Fibroblast of the aortic adventitia (primary cell): ENCODE measurements around the gene PRSS12. TPM values are rescaled to one million over a fixed set of nuclear protein-coding genes. Genes with fewer than 3 reads are reported as not detected.

ENCODE experiments used
- DNase-seq: peaks from one replicate; pipeline ENCODE4 v3.0.0-alpha.2; 2010; ENCODE audit warnings: low read depth
- H3K4me3 ChIP-seq: 2 replicates; pipeline ENCODE4 v1.5.1; 2011; ENCODE audit warnings: low read depth, mild to moderate bottlenecking, control low read depth, low read length, moderate library complexity
- CTCF ChIP-seq: IDR thresholded peaks from 2 replicates; pipeline ENCODE4 v1.5.1; 2011; ENCODE audit warnings: mild to moderate bottlenecking, low read length, control low read depth, inconsistent platforms; ENCODE audit not compliant: insufficient read depth
- small RNA-seq: library from RNA; depleted of rRNA; stranded (forward); fragments of <200 nt; gene quantifications from one replicate; pipeline ENCODE3, GENCODE V24; 2012
- total RNA-seq: library from RNA; depleted of rRNA; stranded (reverse); fragments of >200 nt; gene quantifications from 2 replicates; pipeline ENCODE4 v1.2.3, GENCODE V29; 2012; ENCODE audit warnings: low replicate concordance

The PRSS12 gene
- total RNA-seq, 1 donor: 27.1 TPM

DNA sequence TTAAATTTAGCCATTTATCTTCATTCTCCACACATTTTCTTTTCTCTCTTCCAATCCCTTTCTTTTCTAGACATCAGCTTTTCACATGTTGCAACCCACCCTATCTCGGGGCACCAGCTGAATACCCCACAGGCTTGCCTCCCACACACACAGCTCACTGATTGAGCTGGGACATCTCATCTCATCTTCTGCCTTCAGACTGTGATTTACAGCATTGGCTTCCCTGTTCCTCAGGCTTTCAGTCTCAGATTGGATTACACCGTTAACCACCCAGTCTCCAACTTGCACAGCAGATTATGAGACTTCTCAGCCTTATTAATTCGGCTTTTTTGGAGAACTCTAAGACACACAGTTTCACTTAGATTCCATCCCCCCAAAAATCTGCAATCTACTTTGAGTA is 93.7 kb downstream of the PRSS12 start:
- no peak for DNase-seq
- no peak for TF ChIP-seq CTCF
- H3K4me3 ChIP-seq: no peak overlapping the region

DNA sequence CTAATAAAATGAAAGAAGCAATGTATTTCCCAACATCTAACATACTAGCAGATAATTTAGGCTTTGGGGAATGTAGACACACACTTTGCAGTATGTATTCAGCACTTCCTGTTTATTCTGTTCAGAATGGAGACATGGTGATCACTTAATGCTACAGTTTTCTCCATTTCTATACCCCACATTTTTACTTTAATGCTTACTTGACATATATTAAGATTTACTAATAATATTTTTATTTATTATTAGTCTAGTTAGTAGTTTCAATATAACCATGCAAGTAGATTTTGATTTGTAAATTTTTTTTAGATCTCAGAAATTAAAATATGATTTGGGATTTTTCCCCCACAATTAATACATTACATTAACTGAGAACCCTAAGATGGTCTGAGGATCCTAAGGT is 98.4 kb downstream of the PRSS12 start:
- DNase-seq: no peak
- no peak overlapping the region for H3K4me3 ChIP-seq
- TF ChIP-seq CTCF: no peak

GRCh38 chr4:118249890-118250289 is 102.9 kb downstream of the PRSS12 start:
- no peak for TF ChIP-seq CTCF
- DNase-seq: no peak
- H3K4me3 ChIP-seq: no peak overlapping the region

DNA sequence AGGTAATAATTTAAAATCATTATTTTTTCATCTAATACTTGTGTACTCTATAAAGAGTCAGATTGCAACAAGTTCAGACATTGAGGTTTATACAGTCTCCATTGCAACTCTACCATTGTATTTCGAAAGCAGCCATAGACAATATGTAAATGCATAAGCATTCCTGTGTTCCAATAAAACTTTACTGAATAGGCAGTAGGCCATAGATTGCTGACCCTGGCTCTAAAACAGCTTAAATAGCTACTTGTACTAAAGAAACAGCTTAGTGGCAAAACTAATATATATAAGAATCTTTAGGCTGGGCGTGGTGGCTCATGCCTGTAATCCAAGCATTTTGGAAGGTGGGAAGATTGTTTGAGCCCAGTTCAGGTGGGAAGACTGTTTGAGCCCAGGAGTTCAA is 115.3 kb downstream of the PRSS12 start:
- TF ChIP-seq CTCF: no peak
- H3K4me3 ChIP-seq: no peak overlapping the region
- no peak for DNase-seq

DNA sequence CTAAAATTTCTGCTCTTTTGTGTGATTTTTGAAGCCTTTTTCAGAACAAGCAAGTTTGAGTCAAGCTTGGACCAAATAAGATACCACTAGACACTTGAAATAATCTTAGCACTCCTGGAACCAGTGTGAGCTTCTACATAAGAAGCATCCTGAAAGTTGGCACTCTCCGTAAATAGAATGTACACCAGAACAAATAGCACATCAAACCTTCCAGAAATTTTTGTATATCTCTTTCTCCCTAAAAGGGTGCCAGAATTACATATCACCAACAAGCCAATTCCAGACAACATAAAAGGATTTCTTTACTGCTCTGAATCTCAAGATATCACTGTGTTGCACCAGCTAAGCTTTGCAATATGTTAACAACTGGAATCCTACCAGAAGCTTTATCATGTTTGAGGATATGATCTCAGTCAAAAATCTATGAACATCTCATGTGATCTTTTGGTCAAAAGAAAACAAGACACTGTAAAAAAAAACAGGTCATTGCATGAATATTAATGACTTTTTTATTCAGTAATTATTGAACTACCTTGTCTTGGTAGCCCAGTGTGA is 117.2 kb downstream of the PRSS12 start:
- no peak for TF ChIP-seq CTCF
- DNase-seq: no peak
- no peak overlapping the region for H3K4me3 ChIP-seq

Small RNAs within 50 kb of the gene (small RNA-seq; reads per million reads assigned to genes)
- not detected for gene SNORA24
